K562 (cell line): Measurements from ENCODE around the gene DPAGT1. TPM values are rescaled to one million over a fixed set of nuclear protein-coding genes. Genes with fewer than 3 reads are reported as not detected.
A peak's percentile ranks its signal among the peaks of the same experiment; 100 is the strongest.

ENCODE experiments used
- ATAC-seq: fragments of 200-7000 bp; cut with Tn5 transposase; 3 replicates; pipeline ENCODE4 v1.9.1; 2020; ENCODE audit warnings: moderate library complexity
- BruUV-seq: library from RNA; stranded (reverse); fragments of 400-500 nt; replicated peaks from 2 replicates; lab custom pipeline; 2021; lab: Mats Ljungman, UMichigan
- CTCF ChIA-PET: fragments of 300-600 bp; formaldehyde crosslinking; extraction: SDS; loops from one replicate; lab custom pipeline; 2021; ENCODE audit warnings: low intra/inter-chr PET ratio; lab: Yijun Ruan, JAX
- POLR2A ChIA-PET: fragments of 300-600, 350-650 bp; sonication (Branson Sonifier 250); formaldehyde crosslinking; extraction: SDS; loops from one replicate; lab custom pipeline; 2021; ENCODE audit warnings: antibody characterized with exemption, inconsistent platforms; lab: Yijun Ruan, JAX
- DNase-seq, 4 experiments: peaks; one replicate each; pipeline versions ENCODE4 v3.0.0 to v3.0.0-alpha.2; 2011 to 2018; ENCODE audit warnings: low spot score in 3 of 4, mixed read lengths in 3 of 4; ENCODE audit errors: extremely low read depth in 1 of 4
- FAIRE-seq: peaks from 2 replicates; lab custom pipeline; 2011; peaks lifted over from hg19 to GRCh38; lab: Jason Lieb, UNC
- H2AFZ ChIP-seq: 2 replicates; pipeline ENCODE4 v1.6.0; 2011; ENCODE audit warnings: low read depth, low read length, control low read depth, inconsistent platforms
- H3K27ac ChIP-seq: fragments of 200-600 bp; 3 replicates; pipeline ENCODE4 v1.8.0; 2011; ENCODE audit warnings: low read depth, mild to moderate bottlenecking, control low read depth, inconsistent platforms, low read length, moderate library complexity, mixed read lengths; ENCODE audit errors: extremely low read depth
- H3K27me3 ChIP-seq, 2 experiments: fragments of 300-600 bp in 1 of 2; 2 replicates in 1 of 2; 3 replicates in 1 of 2; pipeline versions ENCODE4 v1.6.0 to v1.8.0; 2011; ENCODE audit warnings: inconsistent platforms in 2 of 2, low read length in 2 of 2, mild to moderate bottlenecking in 1 of 2, mixed read lengths in 1 of 2, moderate library complexity in 1 of 2; ENCODE audit not compliant: control insufficient read depth in 2 of 2, insufficient read depth in 2 of 2
- H3K36me3 ChIP-seq: fragments of 300-600 bp; 3 replicates; pipeline ENCODE4 v1.8.0; 2011; ENCODE audit warnings: mild to moderate bottlenecking, low read length, inconsistent platforms; ENCODE audit not compliant: control insufficient read depth, insufficient read depth
- H3K4me1 ChIP-seq, 2 experiments: fragments of 200-600 bp in 1 of 2; replicated peaks in 1 of 2; 2 replicates in 1 of 2; 3 replicates in 1 of 2; pipeline versions ENCODE4 v1.5.1 to v1.8.0; 2011; ENCODE audit warnings: inconsistent platforms in 2 of 2, low read length in 2 of 2, mild to moderate bottlenecking in 1 of 2, mixed read lengths in 1 of 2, moderate library complexity in 1 of 2; ENCODE audit not compliant: control insufficient read depth in 2 of 2, insufficient read depth in 2 of 2
- H3K4me2 ChIP-seq: 2 replicates; pipeline ENCODE4 v1.6.1; 2011; ENCODE audit warnings: low read length, control low read depth, inconsistent platforms, mixed read lengths; ENCODE audit not compliant: insufficient read depth
- H3K4me3 ChIP-seq: fragments of 200-600 bp; sonication (generic), shearing (Covaris generic); 2 replicates; pipeline ENCODE4 v1.5.1; 2016; ENCODE audit warnings: control low read depth, inconsistent platforms
- H3K79me2 ChIP-seq: fragments of 200-600 bp; 3 replicates; pipeline ENCODE4 v1.8.0; 2011; ENCODE audit warnings: low read length, inconsistent platforms; ENCODE audit not compliant: control insufficient read depth, insufficient read depth
- H3K9ac ChIP-seq, 2 experiments: 2 replicates each; pipeline versions ENCODE4 v1.6.0 to v1.6.1; 2011; ENCODE audit warnings: low read depth in 2 of 2, low read length in 2 of 2, control low read depth in 1 of 2, inconsistent platforms in 1 of 2, mild to moderate bottlenecking in 1 of 2, mixed read lengths in 1 of 2; ENCODE audit not compliant: insufficient read depth in 1 of 2
- H3K9me1 ChIP-seq: one replicate; pipeline ENCODE4 v1.6.0; 2011; ENCODE audit warnings: inconsistent platforms, mild to moderate bottlenecking, low read length, moderate library complexity; ENCODE audit not compliant: control insufficient read depth, insufficient read depth
- H3K9me3 ChIP-seq: replicated peaks from 2 replicates; pipeline ENCODE4 v1.5.1; 2011; ENCODE audit warnings: low read depth, low read length, inconsistent platforms; ENCODE audit not compliant: control insufficient read depth, insufficient read depth
- H4K20me1 ChIP-seq: replicated peaks from 2 replicates; pipeline ENCODE4 v1.6.1; 2011; ENCODE audit warnings: low read length, inconsistent platforms, mixed read lengths; ENCODE audit not compliant: control insufficient read depth, insufficient read depth
- CBFB ChIP-seq: sonication (generic); formaldehyde crosslinking; IDR thresholded peaks from 2 replicates; pipeline ENCODE4 v1.4.0; 2020; ENCODE audit warnings: mild to moderate bottlenecking, missing genetic modification reagents
- ILK ChIP-seq: fragments of 450-650 bp; IDR thresholded peaks from 2 replicates; pipeline ENCODE4 v1.6.1; 2016; ENCODE audit warnings: missing genetic modification characterization, low read depth, mild to moderate bottlenecking, missing compliant biosample characterization, moderate library complexity, borderline replicate concordance
- ZNF699 ChIP-seq: fragments of 250-450 bp; sonication (Bioruptor Pico); IDR thresholded peaks from 2 replicates; pipeline ENCODE4 v1.8.0; 2021; ENCODE audit warnings: mild to moderate bottlenecking, moderate library complexity; ENCODE audit not compliant: insufficient replicate concordance
- ZNF75A ChIP-seq: fragments of 450-650 bp; formaldehyde crosslinking; IDR thresholded peaks from 2 replicates; pipeline ENCODE4 v1.4.0; 2020; ENCODE audit warnings: mild to moderate bottlenecking
- WGBS: fragments of 100-300 bp; shearing (Covaris generic); methylation state at CpG from one replicate; pipeline ENCODE4 v1.1.6; 2016; ENCODE audit warnings: low coverage, mixed read lengths; ENCODE audit not compliant: insufficient coverage; ENCODE audit errors: missing lambda C conversion rate; 5-methylcytosine and 5-hydroxymethylcytosine counted together
- in situ Hi-C: fragments of 300-500 bp; cut with MboI; formaldehyde crosslinking; loops from 4 replicates; pipeline ENCODE4 v1.15.0; 2018; ENCODE audit warnings: inconsistent platforms, mixed read lengths
- intact Hi-C: fragments of 100-400 bp; cut with micrococcal nuclease; formaldehyde crosslinking; loops from 2 replicates; pipeline ENCODE4 v1.14.2; 2022
- polyA plus RNA-seq, 8 experiments: library from polyadenylated mRNA; depleted of rRNA in 4 of 8; stranded (reverse) in 5 of 8; unstranded in 3 of 8; fragments of >200 nt; fragmentation: Nextera tagmentation in 2 of 8; fragmentation: Illumina TruSeq in 1 of 8; extraction: Ambion mirVana in 2 of 8; extraction: Trizol in 1 of 8; gene quantifications; 2 replicates each; pipeline versions ENCODE4 v1.2.1 to v1.2.3, GENCODE V29; 2011 to 2014; ENCODE audit warnings: inconsistent platforms in 1 of 8, missing spikeins in 1 of 8
- total RNA-seq, 7 experiments: library from RNA; depleted of rRNA in 6 of 7; stranded (reverse); fragments of >200 nt in 6 of 7; fragmentation: Illumina TruSeq in 2 of 7; extraction: Trizol in 2 of 7; gene quantifications; 2 replicates each; pipeline versions ENCODE4 v1.2.1 to v1.2.3, GENCODE V29; 2011 to 2021; ENCODE audit warnings: low replicate concordance in 1 of 7
- TF ChIP-seq, protein P1 (sequence below): fragments of 450-650 bp; IDR thresholded peaks from 2 replicates; pipeline ENCODE4 v1.6.1; 2018; ENCODE audit not compliant: partially characterized antibody
- TF ChIP-seq, protein P2 (sequence below): fragments of 450-650 bp; conservative IDR thresholded peaks from 2 replicates; pipeline ENCODE4 v1.6.1; 2016; ENCODE audit warnings: missing genetic modification characterization, low read depth, mild to moderate bottlenecking, missing compliant biosample characterization, moderate library complexity
- TF ChIP-seq, protein P3 (sequence below), 2 experiments: fragments of 450-650 bp; formaldehyde crosslinking in 1 of 2; IDR thresholded peaks; 2 replicates each; pipeline versions ENCODE4 v1.4.0 to v1.6.1; 2014 to 2020; ENCODE audit warnings: mild to moderate bottlenecking in 2 of 2, borderline replicate concordance in 1 of 2, low read depth in 1 of 2

DPAGT1 gene
- total and polyA plus RNA-seq, 9 of the 15 experiments (the other 6 are each of a cell fraction or from before 2014, with no cell fraction given) = 29.9 to 135 (median 85.0) TPM

DNA sequence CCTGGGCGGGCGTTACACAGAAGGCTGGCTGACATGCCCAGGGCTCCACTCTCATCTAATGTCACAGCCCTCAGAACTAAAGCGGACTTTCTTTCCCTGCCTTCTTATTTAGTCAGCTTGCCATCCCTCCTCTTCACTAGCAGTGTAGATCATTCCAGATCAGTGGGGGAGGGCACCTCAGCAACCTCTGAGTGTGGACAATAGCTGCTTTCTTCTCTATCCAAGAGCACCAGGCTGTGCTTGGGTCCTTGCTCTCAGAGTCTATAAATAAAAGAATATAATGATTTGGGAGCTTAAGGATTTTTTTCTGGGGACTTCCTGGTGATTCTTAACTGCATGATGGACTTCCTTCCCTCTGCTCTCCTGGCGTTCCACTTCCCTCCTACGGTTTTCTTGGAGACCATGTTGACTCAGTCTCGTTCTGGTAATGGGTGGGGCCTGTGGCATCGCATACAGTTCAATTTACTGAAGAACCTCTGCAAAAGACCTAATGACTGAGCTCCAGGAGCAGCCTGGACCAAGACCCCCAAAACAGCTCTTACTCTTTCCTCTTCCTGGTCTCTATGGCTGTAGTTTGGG, 19.9 kb downstream of the DPAGT1 start:
- FAIRE-seq (no peak), DNase-seq (no peak), ATAC-seq (no peak)
- intact Hi-C loops = no loop called here
- H3K4me1 ChIP-seq = peaks cover 11 to 18% of the 10 kb centered on the region in 2 experiments; a peak in 3 of 5 replicates
- H3K9me1 ChIP-seq = no peaks in the 10 kb centered on the region
- WGBS = 65% methylated on average over 7 of the region's 7 CpGs
- no peak overlapping the region; the same call in 2 of the 3 replicates for H3K27ac ChIP-seq
- H3K79me2 ChIP-seq = peaks cover 17% of the 10 kb centered on the region
- in situ Hi-C loops = no loop called here
- H2AFZ ChIP-seq = no peak overlapping the region
- 0 out of 4 replicates have a peak overlapping the region, but pooled peaks of 1 of the 2 experiments have one; percentile 36 for H3K9ac ChIP-seq
- no TSS peak for BruUV-seq
- no peak overlapping the region for H3K4me3 ChIP-seq
- no peaks in the 10 kb centered on the region for H3K9me3 ChIP-seq
- ChIA-PET CTCF (no interaction called here), POLR2A (interaction anchor here (0.6 to 2.5 kb wide), 8 partner anchors 7 to 75 kb away, joined by 3 to 17 read pairs (median 3); no protein-coding TSS in a partner anchor)
- no peaks in the 10 kb centered on the region for H4K20me1 ChIP-seq
- H3K4me2 ChIP-seq = no peak overlapping the region
- H3K27me3 ChIP-seq = no peaks in the 10 kb centered on the region
- peaks cover 59% of the 10 kb centered on the region; the same call in 2 of the 3 replicates for H3K36me3 ChIP-seq
- TF ChIP-seq ILK (tag) = no peak
- no peak for TF ChIP-seq ZNF75A (CRISPR knock-in tag)
- no peak for TF ChIP-seq ZNF699 (CRISPR knock-in tag)
- TF ChIP-seq CBFB = no peak
- TF ChIP-seq, protein P1, sequence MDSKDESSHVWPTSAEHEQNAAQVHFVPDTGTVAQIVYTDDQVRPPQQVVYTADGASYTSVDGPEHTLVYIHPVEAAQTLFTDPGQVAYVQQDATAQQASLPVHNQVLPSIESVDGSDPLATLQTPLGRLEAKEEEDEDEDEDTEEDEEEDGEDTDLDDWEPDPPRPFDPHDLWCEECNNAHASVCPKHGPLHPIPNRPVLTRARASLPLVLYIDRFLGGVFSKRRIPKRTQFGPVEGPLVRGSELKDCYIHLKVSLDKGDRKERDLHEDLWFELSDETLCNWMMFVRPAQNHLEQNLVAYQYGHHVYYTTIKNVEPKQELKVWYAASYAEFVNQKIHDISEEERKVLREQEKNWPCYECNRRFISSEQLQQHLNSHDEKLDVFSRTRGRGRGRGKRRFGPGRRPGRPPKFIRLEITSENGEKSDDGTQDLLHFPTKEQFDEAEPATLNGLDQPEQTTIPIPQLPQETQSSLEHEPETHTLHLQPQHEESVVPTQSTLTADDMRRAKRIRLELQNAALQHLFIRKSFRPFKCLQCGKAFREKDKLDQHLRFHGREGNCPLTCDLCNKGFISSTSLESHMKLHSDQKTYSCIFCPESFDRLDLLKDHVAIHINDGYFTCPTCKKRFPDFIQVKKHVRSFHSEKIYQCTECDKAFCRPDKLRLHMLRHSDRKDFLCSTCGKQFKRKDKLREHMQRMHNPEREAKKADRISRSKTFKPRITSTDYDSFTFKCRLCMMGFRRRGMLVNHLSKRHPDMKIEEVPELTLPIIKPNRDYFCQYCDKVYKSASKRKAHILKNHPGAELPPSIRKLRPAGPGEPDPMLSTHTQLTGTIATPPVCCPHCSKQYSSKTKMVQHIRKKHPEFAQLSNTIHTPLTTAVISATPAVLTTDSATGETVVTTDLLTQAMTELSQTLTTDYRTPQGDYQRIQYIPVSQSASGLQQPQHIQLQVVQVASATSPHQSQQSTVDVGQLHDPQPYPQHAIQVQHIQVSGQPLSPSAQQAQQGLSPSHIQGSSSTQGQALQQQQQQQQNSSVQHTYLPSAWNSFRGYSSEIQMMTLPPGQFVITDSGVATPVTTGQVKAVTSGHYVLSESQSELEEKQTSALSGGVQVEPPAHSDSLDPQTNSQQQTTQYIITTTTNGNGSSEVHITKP = peak; percentile 16
- TF ChIP-seq, protein P2, sequence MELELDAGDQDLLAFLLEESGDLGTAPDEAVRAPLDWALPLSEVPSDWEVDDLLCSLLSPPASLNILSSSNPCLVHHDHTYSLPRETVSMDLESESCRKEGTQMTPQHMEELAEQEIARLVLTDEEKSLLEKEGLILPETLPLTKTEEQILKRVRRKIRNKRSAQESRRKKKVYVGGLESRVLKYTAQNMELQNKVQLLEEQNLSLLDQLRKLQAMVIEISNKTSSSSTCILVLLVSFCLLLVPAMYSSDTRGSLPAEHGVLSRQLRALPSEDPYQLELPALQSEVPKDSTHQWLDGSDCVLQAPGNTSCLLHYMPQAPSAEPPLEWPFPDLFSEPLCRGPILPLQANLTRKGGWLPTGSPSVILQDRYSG (tag) = no peak
- TF ChIP-seq, protein P3, sequence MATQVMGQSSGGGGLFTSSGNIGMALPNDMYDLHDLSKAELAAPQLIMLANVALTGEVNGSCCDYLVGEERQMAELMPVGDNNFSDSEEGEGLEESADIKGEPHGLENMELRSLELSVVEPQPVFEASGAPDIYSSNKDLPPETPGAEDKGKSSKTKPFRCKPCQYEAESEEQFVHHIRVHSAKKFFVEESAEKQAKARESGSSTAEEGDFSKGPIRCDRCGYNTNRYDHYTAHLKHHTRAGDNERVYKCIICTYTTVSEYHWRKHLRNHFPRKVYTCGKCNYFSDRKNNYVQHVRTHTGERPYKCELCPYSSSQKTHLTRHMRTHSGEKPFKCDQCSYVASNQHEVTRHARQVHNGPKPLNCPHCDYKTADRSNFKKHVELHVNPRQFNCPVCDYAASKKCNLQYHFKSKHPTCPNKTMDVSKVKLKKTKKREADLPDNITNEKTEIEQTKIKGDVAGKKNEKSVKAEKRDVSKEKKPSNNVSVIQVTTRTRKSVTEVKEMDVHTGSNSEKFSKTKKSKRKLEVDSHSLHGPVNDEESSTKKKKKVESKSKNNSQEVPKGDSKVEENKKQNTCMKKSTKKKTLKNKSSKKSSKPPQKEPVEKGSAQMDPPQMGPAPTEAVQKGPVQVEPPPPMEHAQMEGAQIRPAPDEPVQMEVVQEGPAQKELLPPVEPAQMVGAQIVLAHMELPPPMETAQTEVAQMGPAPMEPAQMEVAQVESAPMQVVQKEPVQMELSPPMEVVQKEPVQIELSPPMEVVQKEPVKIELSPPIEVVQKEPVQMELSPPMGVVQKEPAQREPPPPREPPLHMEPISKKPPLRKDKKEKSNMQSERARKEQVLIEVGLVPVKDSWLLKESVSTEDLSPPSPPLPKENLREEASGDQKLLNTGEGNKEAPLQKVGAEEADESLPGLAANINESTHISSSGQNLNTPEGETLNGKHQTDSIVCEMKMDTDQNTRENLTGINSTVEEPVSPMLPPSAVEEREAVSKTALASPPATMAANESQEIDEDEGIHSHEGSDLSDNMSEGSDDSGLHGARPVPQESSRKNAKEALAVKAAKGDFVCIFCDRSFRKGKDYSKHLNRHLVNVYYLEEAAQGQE (IDR thresholded peaks at IDR 0.05; ENCODE audit: borderline replicate concordance) = no peak
- TF ChIP-seq, protein P3 (CRISPR knock-in tag; IDR thresholded peaks at IDR 0.05; ENCODE audit: low read depth) = no peak
